ENCODE measurements around the gene TMEM233. TPM values are rescaled to one million over a fixed set of nuclear protein-coding genes. Genes with fewer than 3 reads are reported as not detected.

TMEM233 gene
- total and polyA plus RNA-seq, 10 of the 15 experiments (the other 5 are each of a cell fraction or from before 2014, with no cell fraction given) = not detected

GRCh38 chr12:119664642-119665041 lies 71.1 kb downstream of the TMEM233 start (continued):
- TF ChIP-seq, protein P1, sequence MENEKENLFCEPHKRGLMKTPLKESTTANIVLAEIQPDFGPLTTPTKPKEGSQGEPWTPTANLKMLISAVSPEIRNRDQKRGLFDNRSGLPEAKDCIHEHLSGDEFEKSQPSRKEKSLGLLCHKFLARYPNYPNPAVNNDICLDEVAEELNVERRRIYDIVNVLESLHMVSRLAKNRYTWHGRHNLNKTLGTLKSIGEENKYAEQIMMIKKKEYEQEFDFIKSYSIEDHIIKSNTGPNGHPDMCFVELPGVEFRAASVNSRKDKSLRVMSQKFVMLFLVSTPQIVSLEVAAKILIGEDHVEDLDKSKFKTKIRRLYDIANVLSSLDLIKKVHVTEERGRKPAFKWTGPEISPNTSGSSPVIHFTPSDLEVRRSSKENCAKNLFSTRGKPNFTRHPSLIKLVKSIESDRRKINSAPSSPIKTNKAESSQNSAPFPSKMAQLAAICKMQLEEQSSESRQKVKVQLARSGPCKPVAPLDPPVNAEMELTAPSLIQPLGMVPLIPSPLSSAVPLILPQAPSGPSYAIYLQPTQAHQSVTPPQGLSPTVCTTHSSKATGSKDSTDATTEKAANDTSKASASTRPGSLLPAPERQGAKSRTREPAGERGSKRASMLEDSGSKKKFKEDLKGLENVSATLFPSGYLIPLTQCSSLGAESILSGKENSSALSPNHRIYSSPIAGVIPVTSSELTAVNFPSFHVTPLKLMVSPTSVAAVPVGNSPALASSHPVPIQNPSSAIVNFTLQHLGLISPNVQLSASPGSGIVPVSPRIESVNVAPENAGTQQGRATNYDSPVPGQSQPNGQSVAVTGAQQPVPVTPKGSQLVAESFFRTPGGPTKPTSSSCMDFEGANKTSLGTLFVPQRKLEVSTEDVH (IDR thresholded peaks at IDR 0.05; ENCODE audit: low read depth, partially characterized antibody) = no peak
- TF ChIP-seq FOXK2 (IDR thresholded peaks at IDR 0.05) = no peak
- TF ChIP-seq IRF4 (IDR thresholded peaks at IDR 0.05; ENCODE audit: low read depth, low read length) = no peak
- no peak for TF ChIP-seq SIX5 (IDR thresholded peaks at IDR 0.05; ENCODE audit: low read depth, low read length, severe bottlenecking)

GRCh38 chr12:119665164-119665929 lies 71.8 kb downstream of the TMEM233 start:
- ChIA-PET CTCF (interaction anchor here (0.7 to 2.3 kb wide), 10 partner anchors 11 to 221 kb away, joined by 3 to 15 read pairs (median 4); no protein-coding TSS in a partner anchor), POLR2A (interaction anchor here (0.7 to 1.9 kb wide), 4 partner anchors 9 to 452 kb away, joined by 3 to 12 read pairs (median 4); partner anchors contain the start of gene RAB35), SMC1A (ENCODE audit: uncharacterized antibody, unreplicated experiment) (interaction anchor here (0.7 to 1.7 kb wide), 4 partner anchors 8 to 16 kb away, joined by 3 to 10 read pairs (median 4); no protein-coding TSS in a partner anchor), RAD21 (ENCODE audit: unreplicated experiment) (interaction anchor here (1.0 to 2.0 kb wide), 3 partner anchors 13 to 454 kb away, joined by 3 to 15 read pairs (median 3); no protein-coding TSS in a partner anchor)
- no TSS peak for BruUV-seq (replicated peaks)
- intact Hi-C loops (cut with micrococcal nuclease; ENCODE audit: unreplicated experiment) = loop anchor here (5.0 kb wide), 3 partner anchors 223 to 322 kb away; partner anchors contain the start of gene BICDL1
- no peak for DNase-seq (ENCODE audit: low read depth, low spot score)
- Histone ChIP-seq H3K36me3 (ENCODE audit: control insufficient read depth in 2 of 2, insufficient read depth in 2 of 2, low read length in 1 of 2) (no peaks in the 10 kb centered on the region), H2AFZ (ENCODE audit: control insufficient read depth, low read depth, low read length) (peak overlapping the region; percentile 90), H4K20me1 (ENCODE audit: control insufficient read depth, insufficient read depth) (no peaks in the 10 kb centered on the region), H3K27me3 (replicated peaks in 1 of 2; ENCODE audit: control insufficient read depth in 2 of 2, insufficient read depth in 2 of 2, low read length in 1 of 2) (no peaks in the 10 kb centered on the region), H3K9me3 (replicated peaks; ENCODE audit: control insufficient read depth, insufficient read depth, low read length) (no peaks in the 10 kb centered on the region), H3K79me2 (ENCODE audit: control insufficient read depth, insufficient read depth, low read length) (peaks cover 22% of the 10 kb centered on the region), H3K4me3 (no peak overlapping the region), H3K27ac (ENCODE audit: control insufficient read depth, insufficient read depth) (peak overlapping the region; percentile 92), H3K4me2 (ENCODE audit: control insufficient read depth, insufficient read depth) (peak overlapping the region; percentile 92), H3K9ac (ENCODE audit: control insufficient read depth, insufficient read depth, low read length) (no peak overlapping the region), H3K4me1 (ENCODE audit: control insufficient read depth, insufficient read depth, low read length) (peaks cover 21% of the 10 kb centered on the region)
- ATAC-seq = no peak
- TF ChIP-seq SIN3A (IDR thresholded peaks at IDR 0.05; ENCODE audit: low read depth, low read length) (no peak), RUNX3 (IDR thresholded peaks at IDR 0.05; ENCODE audit: low read length) (no peak), PRDM15 (CRISPR knock-in tag; IDR thresholded peaks at IDR 0.05) (no peak), TARDBP (IDR thresholded peaks at IDR 0.05; ENCODE audit: borderline replicate concordance) (no peak), YY1 (IDR thresholded peaks at IDR 0.05; ENCODE audit: low read depth, low read length) (no peak), BHLHE40 (IDR thresholded peaks at IDR 0.05; ENCODE audit: borderline replicate concordance in 1 of 2, low read depth in 2 of 2, low read length in 1 of 2) (no peak), IKZF2 (IDR thresholded peaks at IDR 0.05) (no peak), BCL3 (IDR thresholded peaks at IDR 0.05; ENCODE audit: borderline replicate concordance, insufficient read depth, low read depth, low read length, poor library complexity, severe bottlenecking) (no peak)
- no peak for FAIRE-seq
- in situ Hi-C loops (cut with MboI) = loop anchor here (25.0 kb wide), 1 partner anchor 1528 kb away; the partner anchor contains the start of gene PEBP1
- 80% methylated on average over 4 of the region's 4 CpGs for WGBS (ENCODE audit: insufficient coverage, insufficient replicate concordance, low lambda C conversion rate, missing lambda C conversion rate)

All from GM12878 (cell line).